NCI-H2107 treated with DMSO at 0.1 percent for 48 hours (cell line): ENCODE measurements around the gene PRRT4.

Experiments
- DNase-seq: peaks from one replicate; lab custom pipeline; 2025; ENCODE audit not compliant: unreplicated experiment; lab: John Stamatoyannopoulos, UW

PRRT4 gene

GRCh38 chr7:128376077-128376476, 14.6 kb upstream of the PRRT4 start:
- DNase-seq = no peak

DNA sequence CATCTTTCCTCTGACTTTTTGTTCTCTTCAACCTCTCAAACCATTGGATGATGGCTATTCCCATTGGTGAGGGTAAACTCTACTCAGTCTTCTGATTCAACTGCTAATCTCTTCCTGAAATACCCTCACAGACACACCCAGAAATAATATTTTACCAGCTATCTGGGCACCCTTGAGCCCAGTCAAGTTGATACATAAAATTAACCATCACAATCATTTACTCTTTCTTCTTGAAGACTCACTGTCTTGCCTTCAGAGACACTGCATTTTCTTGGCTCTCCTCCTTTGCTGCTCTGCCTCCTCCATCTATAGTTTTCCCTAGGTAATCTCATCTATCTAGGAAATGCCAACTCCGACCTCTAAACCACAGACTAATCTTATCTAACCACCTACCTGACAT, 12.6 kb upstream of the PRRT4 start:
- DNase-seq = no peak

DNA sequence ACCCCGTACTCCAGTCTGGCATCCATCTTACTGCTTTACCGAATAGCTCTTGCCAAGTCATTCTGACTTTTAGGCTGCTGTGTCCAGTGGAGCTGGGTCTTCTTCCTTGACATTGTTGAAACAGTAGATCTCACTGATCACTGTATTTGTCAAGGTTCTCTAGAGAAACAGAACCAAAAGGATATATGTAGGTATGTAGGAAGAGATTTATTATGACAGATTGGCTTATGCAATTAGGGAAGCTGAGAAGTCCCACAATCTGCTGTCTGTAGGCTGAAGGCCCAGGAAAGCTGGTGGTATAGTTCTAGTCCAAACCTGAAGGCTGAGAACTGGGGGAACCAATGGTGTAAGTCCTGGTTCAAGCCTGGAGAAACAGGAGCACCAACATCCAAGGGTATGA, 12.1 kb upstream of the PRRT4 start:
- DNase-seq = no peak

- DNase-seq = no peak
Measured at GRCh38 chr7:128370491-128370890, 9.0 kb upstream of the PRRT4 start.

DNA sequence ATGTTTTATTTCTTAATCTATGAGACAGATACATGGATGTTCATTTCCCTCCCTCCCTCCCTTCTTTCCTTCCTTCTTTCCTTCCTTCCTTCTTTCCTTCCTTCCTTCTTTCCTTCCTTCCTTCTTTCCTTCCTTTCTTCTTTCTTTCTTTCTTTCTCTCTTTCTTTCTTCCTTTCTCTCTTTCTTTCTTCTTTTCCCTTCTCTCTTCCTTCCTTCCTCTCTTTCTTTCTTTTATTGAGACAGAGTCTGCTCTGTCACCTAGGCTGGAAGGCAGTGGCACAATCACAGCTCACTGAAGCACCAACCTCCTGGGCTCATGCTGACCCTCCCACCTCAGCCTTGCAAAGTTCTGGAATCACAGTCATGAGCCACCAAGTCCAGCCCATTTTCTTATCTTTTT, 5.5 kb upstream of the PRRT4 start:
- no peak for DNase-seq

DNA sequence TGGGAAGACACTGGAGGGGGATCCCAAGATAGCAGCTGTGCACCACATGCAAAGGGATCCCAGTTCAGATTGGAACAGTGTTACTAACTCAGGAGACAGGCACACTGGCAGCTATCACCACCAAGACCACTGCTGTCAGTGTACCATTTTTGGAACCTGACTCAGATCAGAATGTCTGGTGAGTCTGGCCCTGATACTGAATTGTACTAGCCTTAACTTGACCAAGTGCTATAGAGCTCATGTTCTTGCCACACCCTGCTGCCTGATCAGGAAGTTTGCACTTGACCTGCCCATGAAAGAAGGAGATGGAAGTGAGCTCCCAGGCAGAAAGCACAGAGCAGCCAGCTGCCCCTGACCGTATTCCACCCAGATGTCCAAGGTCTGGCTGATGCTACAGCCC, 4.8 kb upstream of the PRRT4 start:
- no peak for DNase-seq

GRCh38 chr7:128365432-128365831, 3.9 kb upstream of the PRRT4 start:
- no peak for DNase-seq

- no peak for DNase-seq
Measured at GRCh38 chr7:128364166-128364870, 2.8 kb upstream of the PRRT4 start.

GRCh38 chr7:128363261-128363721, 1.8 kb upstream of the PRRT4 start:
- DNase-seq = no peak

GRCh38 chr7:128362670-128363069, 1.2 kb upstream of the PRRT4 start:
- no peak for DNase-seq

DNA sequence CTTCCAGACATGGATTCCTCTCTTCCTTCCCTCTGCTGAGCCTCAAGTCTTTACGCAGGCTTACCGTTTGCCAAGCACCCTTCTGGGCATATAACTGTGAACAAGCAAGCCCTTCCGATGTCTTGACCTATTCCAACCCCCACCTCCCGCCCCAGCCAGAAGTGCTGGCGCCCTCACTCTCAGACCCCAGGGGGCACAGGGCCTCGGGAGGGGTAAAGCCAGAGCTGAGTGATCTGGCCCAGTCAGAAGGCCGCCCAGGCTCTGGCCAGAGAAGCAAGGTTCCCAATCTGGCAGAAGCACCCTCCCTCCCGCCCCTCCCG, 1.2 kb downstream of the PRRT4 start:
- DNase-seq = no peak

DNA sequence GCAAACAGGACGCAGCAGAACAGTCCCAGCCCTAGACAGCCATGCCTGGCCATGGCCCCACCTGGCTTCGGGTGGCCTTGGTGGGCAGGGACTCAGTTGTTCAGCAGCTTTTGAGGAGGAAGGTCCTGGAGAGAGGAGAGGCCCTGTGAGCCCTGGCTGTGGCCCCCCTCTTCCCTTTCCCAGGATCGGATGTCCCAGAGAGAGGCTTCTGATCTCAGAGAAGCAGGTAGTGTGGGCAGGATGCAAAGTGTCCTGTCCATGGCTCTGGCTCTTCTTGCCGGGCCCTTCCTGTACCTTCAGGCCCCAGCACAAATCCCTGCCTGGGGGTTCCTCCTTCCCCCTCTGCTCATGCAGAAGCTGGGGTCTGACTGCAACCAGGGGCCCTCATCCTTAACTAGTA, 1.6 kb downstream of the PRRT4 start:
- DNase-seq = no peak

DNA sequence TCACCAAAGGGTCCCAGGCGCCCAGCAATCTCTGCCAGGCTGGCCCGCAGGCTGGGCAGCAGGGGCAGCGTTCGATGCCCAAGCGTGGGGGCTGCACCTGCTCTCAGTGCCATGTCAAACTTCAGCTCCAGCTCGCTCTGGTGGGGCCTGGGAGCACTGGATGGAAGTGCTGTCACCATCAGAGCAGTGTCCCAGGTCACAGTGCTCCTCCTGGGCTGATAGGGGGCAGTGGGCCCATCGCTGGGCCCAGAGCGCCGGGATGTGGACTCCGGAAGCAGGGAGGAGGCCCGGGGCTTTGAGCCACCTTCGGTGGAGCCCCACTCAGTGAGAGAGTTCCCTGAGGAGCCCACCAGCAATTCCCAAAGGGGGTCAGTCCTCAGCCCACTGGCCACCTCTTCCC, 2.2 kb downstream of the PRRT4 start:
- DNase-seq = no peak

DNA sequence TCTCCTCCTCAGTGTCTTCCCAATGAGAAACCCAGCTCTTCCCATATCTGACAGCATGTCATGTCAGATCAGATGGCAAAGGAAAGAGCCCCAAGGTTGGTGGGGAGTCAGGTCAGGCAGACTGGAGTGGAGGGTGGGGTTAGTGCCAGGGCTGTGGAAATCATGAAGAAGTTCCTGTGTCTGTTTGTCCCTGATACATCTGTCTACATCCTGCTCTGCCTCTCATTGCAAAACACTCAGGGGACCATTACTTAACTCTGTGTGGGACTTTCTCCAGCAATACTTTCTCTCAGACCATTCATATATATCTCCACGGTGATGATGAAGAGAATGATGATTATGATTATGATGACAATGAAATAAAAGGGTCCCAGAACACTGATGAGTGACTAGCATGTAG, 3.3 kb downstream of the PRRT4 start:
- DNase-seq = no peak

- no peak for DNase-seq
Measured at GRCh38 chr7:128357217-128357613, 4.3 kb downstream of the PRRT4 start.

DNA sequence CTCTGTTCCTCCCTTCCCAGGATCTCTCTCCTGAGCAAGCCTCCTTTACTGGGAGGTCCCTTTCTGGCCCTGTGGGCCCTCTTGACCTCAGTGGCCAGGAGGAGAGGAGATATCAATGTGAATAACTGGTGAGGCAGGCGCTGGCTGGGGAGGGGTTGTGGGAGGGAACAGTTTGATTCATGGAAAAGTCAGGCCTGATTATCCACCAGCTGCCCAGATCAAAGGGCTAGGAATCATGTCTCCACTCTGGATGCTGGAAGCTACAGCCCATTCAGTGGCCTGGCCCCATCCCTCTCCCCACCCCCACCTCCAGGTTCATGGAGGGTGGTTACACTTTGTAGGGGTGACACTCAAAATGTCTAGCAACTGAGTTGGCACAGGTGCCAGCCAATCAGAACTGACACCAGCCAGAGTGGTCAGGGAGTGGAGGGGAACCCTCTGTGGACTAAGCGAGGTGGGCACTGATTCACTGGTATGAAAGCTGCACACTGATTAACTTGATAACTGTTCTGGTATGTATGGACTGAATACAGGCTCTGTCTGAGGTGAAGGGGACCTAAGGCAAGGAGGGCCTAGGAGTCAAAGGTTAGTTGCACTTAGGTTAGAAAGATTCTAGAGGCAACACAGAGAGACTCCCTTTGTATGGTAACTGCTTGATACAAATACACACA, 4.8 kb downstream of the PRRT4 start:
- DNase-seq = no peak

DNA sequence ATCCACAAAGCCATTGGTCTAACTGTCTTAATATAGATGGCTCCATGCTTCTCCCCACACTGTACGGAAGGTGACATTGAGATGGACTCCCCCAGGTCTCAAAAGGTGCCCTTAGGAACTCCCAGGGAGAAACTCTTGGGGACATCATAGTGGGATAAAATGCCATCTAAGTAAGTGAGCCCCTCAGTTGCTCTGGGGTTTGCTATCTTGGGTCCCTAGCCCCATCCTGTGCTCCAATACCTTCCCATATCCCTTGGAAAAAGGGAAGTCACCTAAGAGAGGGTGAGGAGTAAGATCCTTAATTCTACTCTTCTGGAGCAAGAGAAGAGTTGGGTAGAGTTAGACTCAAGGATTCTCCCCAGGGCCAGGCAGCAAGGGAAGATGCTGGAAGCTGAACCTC, 7.9 kb downstream of the PRRT4 start:
- no peak for DNase-seq

- no peak for DNase-seq
Measured at GRCh38 chr7:128353189-128353588, 8.3 kb downstream of the PRRT4 start.

DNA sequence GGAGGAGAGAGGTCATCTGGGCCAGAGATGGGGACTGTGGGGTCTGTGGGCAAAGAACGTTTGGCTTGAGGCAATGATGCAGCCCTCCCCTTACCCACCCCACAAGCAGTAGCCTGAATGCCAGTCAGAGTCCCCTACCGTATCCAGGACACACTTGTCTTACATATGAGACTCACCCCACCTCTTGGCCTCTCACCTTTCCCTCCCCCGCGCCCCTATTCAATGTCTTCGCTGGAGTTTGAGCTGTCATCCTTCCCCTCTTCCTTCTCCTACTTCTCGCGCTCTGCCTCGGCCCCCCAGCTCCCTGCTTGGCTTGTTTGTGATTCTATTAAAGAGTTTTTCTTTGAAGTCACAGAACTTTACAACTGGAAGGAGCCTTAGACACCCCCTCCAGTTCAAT, 8.9 kb downstream of the PRRT4 start:
- DNase-seq = no peak

- DNase-seq = no peak
Measured at GRCh38 chr7:128352153-128352537, 9.3 kb downstream of the PRRT4 start.

GRCh38 chr7:128351296-128352152, 10.0 kb downstream of the PRRT4 start:
- DNase-seq = no peak

DNA sequence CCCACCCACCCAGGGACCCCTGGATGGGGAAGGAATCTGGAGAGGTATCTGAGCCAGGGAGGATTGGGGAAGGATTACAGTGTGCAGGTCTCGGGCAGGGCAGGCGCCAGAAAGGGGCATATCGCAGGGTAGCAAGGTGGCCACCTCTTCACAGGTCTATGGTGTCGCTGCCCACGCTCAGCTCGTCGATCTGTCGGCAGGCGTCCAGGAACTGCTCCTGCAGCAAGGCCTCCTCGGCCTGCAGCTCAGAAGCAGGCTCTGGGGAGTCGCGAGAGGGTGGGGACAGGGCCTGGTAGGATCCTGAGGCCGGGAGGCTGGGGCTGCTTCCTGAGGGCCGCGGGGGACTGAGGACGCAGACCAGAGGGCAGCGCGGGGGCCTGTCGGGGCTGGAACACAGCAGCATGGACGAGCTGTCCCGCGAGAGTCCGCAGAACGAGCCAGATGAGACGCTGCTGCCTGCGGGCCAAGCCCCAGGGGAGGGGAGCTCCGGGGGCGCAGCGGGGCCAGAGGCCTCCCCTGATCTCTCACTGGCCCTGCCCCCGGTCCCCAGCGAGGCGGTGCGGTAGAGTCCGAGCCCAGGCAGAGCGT, 10.7 kb downstream of the PRRT4 start:
- DNase-seq = no peak
